Left lung (tissue), 10 donors: ENCODE results near the gene BBC3. TPM values are rescaled to one million over a fixed set of nuclear protein-coding genes. Genes with fewer than 3 reads are reported as not detected.
A peak's percentile ranks its signal among the peaks of the same experiment; 100 is the strongest.

Experiments
- ATAC-seq: fragments of 200-7000 bp; cut with Tn5 transposase; one replicate; pipeline ENCODE4 v1.9.1; 2020; ENCODE audit warnings: moderate library complexity
- DNase-seq, 4 donors: peaks; one replicate each; pipeline ENCODE4 v3.0.0-alpha.2; 2013 to 2020
- H3K27ac ChIP-seq, 2 donors: fragments of 200-600 bp; sonication (generic) in 1 of 2; one replicate each; pipeline versions ENCODE4 v1.5.0 to v1.8.0; 2020 to 2021
- H3K27me3 ChIP-seq, 2 donors: fragments of 200-600 bp; sonication (generic) in 1 of 2; one replicate each; pipeline versions ENCODE4 v1.5.0 to v1.8.0; 2020 to 2021
- H3K36me3 ChIP-seq, 2 donors: fragments of 200-600 bp; sonication (generic) in 1 of 2; one replicate each; pipeline versions ENCODE4 v1.5.0 to v1.8.0; 2020 to 2021
- H3K4me1 ChIP-seq, 2 donors: fragments of 200-600 bp; one replicate each; pipeline ENCODE4 v1.8.0; 2021
- H3K4me3 ChIP-seq, 2 donors: fragments of 200-600 bp; sonication (generic) in 1 of 2; one replicate each; pipeline versions ENCODE4 v1.5.0 to v1.8.0; 2020 to 2021; ENCODE audit warnings: mild to moderate bottlenecking in 1 of 2
- H3K9me3 ChIP-seq, 2 donors: fragments of 200-600 bp; sonication (generic) in 1 of 2; one replicate each; pipeline versions ENCODE4 v1.5.0 to v1.8.0; 2020 to 2021
- intact Hi-C, 2 donors: fragments of 100-400 bp; cut with DNase I; formaldehyde crosslinking; loops; one replicate each; pipeline versions ENCODE4 v1.11.2 to v1.14.2; 2022
- polyA plus RNA-seq, 6 donors: library from polyadenylated mRNA; unstranded; fragments of 120-200 nt; gene quantifications; one replicate each; pipeline ENCODE4 v1.2.1, GENCODE V29; 2013; ENCODE audit not compliant: insufficient read length in 6 of 6
- total RNA-seq, 2 donors: library from RNA; stranded (reverse); fragmentation: NEBNext Ultra II Directional; extraction: Animal tissue kit (Norgen Biotek cat#: 25700); gene quantifications; one replicate each; pipeline ENCODE4 v1.2.1, GENCODE V29; 2021
- TF ChIP-seq, protein P1 (sequence below), 2 donors: fragments of 200-600 bp; sonication (generic) in 1 of 2; IDR thresholded peaks; one replicate each; pipeline versions ENCODE4 v1.5.0 to v1.8.0; 2021; ENCODE audit warnings: antibody characterized with exemption in 2 of 2
- donor health status: DM: no; HTN: yes; CAD: no.
- donor health status: DM: no; HTN: no; CAD: no.

The BBC3 gene
- total and polyA plus RNA-seq, 8 donors, result 1.6 to 13.8 (median 2.7) TPM

DNA sequence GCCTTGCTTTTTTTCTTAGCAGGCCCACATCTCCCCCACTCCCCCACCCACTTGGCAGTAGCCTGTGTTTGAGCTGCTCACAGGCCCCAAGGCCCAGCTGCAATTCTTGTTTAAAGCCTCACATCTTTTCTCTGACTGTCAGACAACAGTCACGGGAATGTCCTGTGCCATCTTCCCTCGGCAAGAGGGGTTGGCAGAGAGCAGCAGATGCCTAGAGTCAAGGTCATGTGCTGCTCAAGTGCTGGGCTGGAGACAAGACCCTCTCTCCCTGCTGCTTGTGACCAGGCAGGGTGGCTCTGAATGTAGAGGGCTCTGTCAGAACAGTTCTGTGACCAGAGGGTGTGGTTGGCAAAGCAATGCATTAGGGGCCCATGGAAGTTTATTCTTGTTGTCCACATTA is 47.4 kb downstream of the BBC3 start:
- Histone ChIP-seq H3K36me3 (peaks cover 0 to 69% of the 10 kb centered on the region in 2 donors), H3K4me1 (peaks cover 0 to 10% of the 10 kb centered on the region in 2 donors), H3K27me3 (no peaks in the 10 kb centered on the region), H3K27ac (no peak overlapping the region), H3K4me3 (no peak overlapping the region), H3K9me3 (no peaks in the 10 kb centered on the region)
- TF ChIP-seq, protein P1, sequence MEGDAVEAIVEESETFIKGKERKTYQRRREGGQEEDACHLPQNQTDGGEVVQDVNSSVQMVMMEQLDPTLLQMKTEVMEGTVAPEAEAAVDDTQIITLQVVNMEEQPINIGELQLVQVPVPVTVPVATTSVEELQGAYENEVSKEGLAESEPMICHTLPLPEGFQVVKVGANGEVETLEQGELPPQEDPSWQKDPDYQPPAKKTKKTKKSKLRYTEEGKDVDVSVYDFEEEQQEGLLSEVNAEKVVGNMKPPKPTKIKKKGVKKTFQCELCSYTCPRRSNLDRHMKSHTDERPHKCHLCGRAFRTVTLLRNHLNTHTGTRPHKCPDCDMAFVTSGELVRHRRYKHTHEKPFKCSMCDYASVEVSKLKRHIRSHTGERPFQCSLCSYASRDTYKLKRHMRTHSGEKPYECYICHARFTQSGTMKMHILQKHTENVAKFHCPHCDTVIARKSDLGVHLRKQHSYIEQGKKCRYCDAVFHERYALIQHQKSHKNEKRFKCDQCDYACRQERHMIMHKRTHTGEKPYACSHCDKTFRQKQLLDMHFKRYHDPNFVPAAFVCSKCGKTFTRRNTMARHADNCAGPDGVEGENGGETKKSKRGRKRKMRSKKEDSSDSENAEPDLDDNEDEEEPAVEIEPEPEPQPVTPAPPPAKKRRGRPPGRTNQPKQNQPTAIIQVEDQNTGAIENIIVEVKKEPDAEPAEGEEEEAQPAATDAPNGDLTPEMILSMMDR (IDR thresholded peaks at IDR 0.05), result no peak
- DNase-seq (no peak), ATAC-seq (no peak)
- intact Hi-C loops, result no loop called here

DNA sequence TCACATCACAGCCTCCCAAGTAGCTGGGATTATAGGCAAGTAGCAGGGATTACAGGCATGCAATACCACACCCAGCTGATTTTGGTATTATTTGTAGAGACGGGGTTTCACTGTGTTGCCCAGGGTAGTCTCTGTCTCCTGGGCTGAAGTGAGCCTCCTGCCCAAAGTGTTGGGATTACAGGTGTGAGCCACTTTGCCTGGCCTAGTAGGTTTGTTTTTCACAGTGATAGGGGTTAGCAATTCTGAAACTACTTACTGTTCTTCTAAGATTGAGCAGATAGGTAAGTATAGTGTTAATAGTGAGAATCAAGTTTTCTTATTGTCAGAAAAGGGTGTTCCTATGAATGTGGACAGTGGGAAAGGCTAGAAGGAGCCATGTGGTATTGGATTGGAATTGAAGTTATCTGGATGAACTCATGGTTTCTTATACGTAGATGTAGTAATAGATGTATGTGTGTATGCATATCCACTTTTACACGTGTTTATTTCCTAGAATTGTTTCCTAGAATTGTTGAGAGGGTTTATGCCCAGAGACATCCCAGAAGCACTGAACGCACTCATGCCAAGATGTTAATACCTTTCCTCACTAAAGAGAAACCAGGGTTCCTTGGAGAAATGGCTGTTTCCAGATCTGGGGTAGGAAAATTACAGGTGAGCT is 51.2 kb downstream of the BBC3 start:
- Histone ChIP-seq H3K36me3 (peaks cover 0 to 60% of the 10 kb centered on the region in 2 donors), H3K4me3 (no peak overlapping the region), H3K27me3 (no peaks in the 10 kb centered on the region), H3K9me3 (no peaks in the 10 kb centered on the region), H3K4me1 (peaks cover 13 to 24% of the 10 kb centered on the region in 2 donors), H3K27ac (no peak overlapping the region)
- ATAC-seq (no peak), DNase-seq (no peak)
- TF ChIP-seq, protein P1 (IDR thresholded peaks at IDR 0.05), result no peak
- intact Hi-C loops, result no loop called here

DNA sequence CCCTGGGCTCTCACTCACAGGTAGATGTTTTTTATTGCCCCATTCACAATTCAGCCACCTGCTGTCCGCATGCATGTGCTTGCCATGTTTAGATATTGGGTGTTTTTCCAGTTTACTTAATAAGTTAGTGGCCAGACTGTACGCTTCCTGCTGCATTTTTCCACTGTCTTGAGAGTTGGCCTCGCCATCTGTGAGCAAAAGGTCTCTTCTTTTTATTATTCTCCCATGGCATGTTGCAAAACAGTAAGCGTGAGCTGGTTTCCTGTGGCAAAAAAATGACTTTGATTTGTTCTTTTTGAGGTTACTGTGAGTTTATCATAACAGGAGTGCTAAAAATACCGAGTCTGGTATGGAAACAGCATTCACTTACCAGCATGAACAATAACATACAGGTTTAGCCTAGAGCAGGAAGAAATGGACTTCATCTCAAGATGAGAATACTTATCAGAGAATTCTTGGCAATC is 54.3 kb downstream of the BBC3 start:
- H3K27me3 ChIP-seq, result no peaks in the 10 kb centered on the region
- H3K27ac ChIP-seq, result peak overlapping the region; percentile 11 to 45
- TF ChIP-seq, protein P1 (IDR thresholded peaks at IDR 0.05), result no peak
- no peaks in the 10 kb centered on the region for H3K9me3 ChIP-seq
- H3K4me3 ChIP-seq, result no peak overlapping the region
- H3K36me3 ChIP-seq, result peaks cover 0 to 60% of the 10 kb centered on the region in 2 donors
- intact Hi-C loops, result no loop called here
- ATAC-seq (peak; percentile 74), DNase-seq (no peak)
- H3K4me1 ChIP-seq, result peaks cover 13 to 24% of the 10 kb centered on the region in 2 donors

DNA sequence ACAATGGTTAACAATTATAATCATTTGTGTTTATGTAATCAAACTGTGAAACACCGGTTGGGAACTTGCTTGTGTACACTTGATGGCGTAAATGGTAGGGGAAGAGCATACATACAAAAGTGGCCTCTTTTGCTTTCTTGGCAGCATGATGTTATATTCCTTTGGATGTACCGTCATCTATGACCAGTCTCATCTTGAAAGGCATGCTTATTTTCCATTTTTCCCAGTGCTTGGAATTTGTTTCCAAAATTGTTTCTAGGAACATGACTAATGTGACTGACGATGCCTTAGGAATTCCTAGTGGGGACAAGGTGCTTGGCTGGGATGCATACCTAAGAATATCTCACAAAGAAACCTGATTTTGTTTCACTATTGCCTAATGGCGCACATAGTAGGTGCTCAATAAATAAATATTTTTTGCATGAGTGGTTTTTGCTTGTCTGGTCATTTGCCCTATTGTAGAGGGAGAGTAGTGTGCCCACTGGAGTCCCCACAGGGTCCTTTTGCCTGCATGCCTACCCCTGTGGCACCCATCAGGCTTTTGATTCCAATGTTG is 54.9 kb downstream of the BBC3 start:
- Histone ChIP-seq H3K36me3 (peaks cover 0 to 60% of the 10 kb centered on the region in 2 donors), H3K4me3 (no peak overlapping the region), H3K9me3 (no peaks in the 10 kb centered on the region), H3K27ac (peak overlapping the region; percentile 11 to 45), H3K4me1 (peaks cover 13 to 24% of the 10 kb centered on the region in 2 donors), H3K27me3 (no peaks in the 10 kb centered on the region)
- intact Hi-C loops, result no loop called here
- ATAC-seq (no peak), DNase-seq (no peak)
- TF ChIP-seq, protein P1 (IDR thresholded peaks at IDR 0.05), result no peak

DNA sequence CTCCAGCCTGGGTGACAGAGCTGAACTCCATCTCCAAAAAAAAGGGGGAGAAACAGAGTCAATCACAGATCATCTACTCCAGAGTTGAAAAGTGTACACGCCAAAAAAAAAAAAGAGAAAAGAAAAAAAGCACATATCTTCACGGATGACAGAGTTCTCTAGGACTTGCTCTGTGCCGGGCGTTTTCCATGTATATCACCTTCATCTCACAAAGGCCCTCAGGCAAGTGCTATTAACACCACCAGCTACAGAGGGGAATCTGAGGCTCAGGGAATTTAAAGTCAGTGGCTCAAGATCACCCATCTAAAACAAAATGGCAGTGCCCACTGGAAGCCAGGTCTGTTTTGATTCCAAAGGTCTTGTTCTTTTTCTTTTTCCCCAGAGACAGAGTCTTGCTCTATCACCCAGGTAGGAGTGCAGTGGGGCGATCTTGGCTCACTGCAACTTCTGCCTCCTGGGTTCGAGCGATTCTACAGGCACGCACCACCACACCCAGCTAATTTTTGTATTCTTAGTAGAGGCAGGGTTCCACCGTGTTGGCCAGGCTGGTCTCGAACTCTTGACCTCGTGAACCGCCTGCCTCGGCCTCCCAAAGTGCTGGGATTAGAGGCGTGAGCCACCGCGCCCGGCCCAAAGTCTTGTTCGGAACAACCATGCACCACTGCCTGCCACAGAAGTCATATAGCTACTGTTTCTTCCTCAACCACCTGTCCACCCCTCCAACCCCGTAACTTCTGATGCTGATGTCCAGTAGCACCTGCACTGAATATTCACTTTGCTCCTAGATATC is 58.1 kb downstream of the BBC3 start:
- Histone ChIP-seq H3K4me3 (no peak overlapping the region), H3K36me3 (peaks cover 0 to 72% of the 10 kb centered on the region in 2 donors), H3K4me1 (peaks cover 13 to 24% of the 10 kb centered on the region in 2 donors), H3K9me3 (no peaks in the 10 kb centered on the region), H3K27ac (no peak overlapping the region), H3K27me3 (no peaks in the 10 kb centered on the region)
- intact Hi-C loops, result no loop called here
- TF ChIP-seq, protein P1 (IDR thresholded peaks at IDR 0.05), result no peak
- ATAC-seq (no peak), DNase-seq (no peak)
